A673 (cell line): ENCODE results near the gene BCAR1. TPM values are rescaled to one million over a fixed set of nuclear protein-coding genes. Genes with fewer than 3 reads are reported as not detected.
A peak's percentile ranks its signal among the peaks of the same experiment; 100 is the strongest.

Experiments
- BruUV-seq: library from RNA; stranded (reverse); fragments of 400-500 nt; replicated peaks from 2 replicates; lab custom pipeline; 2021; lab: Mats Ljungman, UMichigan
- CTCF ChIA-PET: fragments of 300-600 bp; sonication (Branson Sonifier 250); formaldehyde crosslinking; loops from one replicate; lab custom pipeline; 2022; ENCODE audit warnings: antibody characterized with exemption; lab: Charles Lee
- POLR2A ChIA-PET: fragments of 300-600 bp; sonication (Branson Sonifier 250); formaldehyde crosslinking; loops from one replicate; lab custom pipeline; 2022; ENCODE audit warnings: antibody characterized with exemption; ENCODE audit not compliant: low non-redundant PET; lab: Charles Lee
- DNase-seq: peaks from one replicate; pipeline ENCODE4 v3.0.0-alpha.2; 2015; ENCODE audit warnings: low spot score
- H3K27ac ChIP-seq: fragments of 200-600 bp; sonication (generic); 2 replicates; pipeline ENCODE4 v1.5.1; 2016; ENCODE audit warnings: mixed run types, low read depth, mild to moderate bottlenecking, mixed read lengths, antibody characterized with exemption, low read length; ENCODE audit not compliant: poor library complexity, severe bottlenecking
- H3K27me3 ChIP-seq: fragments of 200-600 bp; sonication (generic); replicated peaks from 2 replicates; pipeline ENCODE4 v1.6.1; 2017; ENCODE audit warnings: mixed run types, low read depth, mild to moderate bottlenecking, mixed read lengths, antibody characterized with exemption, low read length; ENCODE audit not compliant: insufficient read depth, poor library complexity
- H3K36me3 ChIP-seq: fragments of 200-600 bp; sonication (generic); 2 replicates; pipeline ENCODE4 v1.6.1; 2016; ENCODE audit warnings: mixed run types, mild to moderate bottlenecking, mixed read lengths, antibody characterized with exemption, low read length; ENCODE audit not compliant: insufficient read depth, poor library complexity, severe bottlenecking
- H3K4me1 ChIP-seq: fragments of 200-600 bp; sonication (generic); 2 replicates; pipeline ENCODE4 v1.6.1; 2017; ENCODE audit warnings: mixed run types, mild to moderate bottlenecking, mixed read lengths, antibody characterized with exemption, low read length; ENCODE audit not compliant: insufficient read depth, poor library complexity, severe bottlenecking
- H3K4me3 ChIP-seq: fragments of 200-600 bp; sonication (generic); 2 replicates; pipeline ENCODE4 v1.5.1; 2016; ENCODE audit warnings: low read depth, mixed run types, mild to moderate bottlenecking, mixed read lengths, low read length; ENCODE audit not compliant: poor library complexity, severe bottlenecking
- H3K9me3 ChIP-seq: fragments of 200-600 bp; sonication (generic); 2 replicates; pipeline ENCODE4 v1.6.1; 2016; ENCODE audit warnings: mixed run types, low read depth, mild to moderate bottlenecking, mixed read lengths, antibody characterized with exemption, low read length; ENCODE audit not compliant: poor library complexity, severe bottlenecking
- CTCF ChIP-seq: fragments of 300-800, 200-600 bp; sonication (generic); conservative IDR thresholded peaks from 2 replicates; pipeline ENCODE4 v1.5.1; 2017; ENCODE audit warnings: low read depth, mild to moderate bottlenecking, antibody characterized with exemption, low read length, moderate library complexity, mixed read lengths
- EZH2 ChIP-seq: fragments of 200-600 bp; sonication (generic); IDR thresholded peaks from 2 replicates; pipeline ENCODE4 v1.6.1; 2017; ENCODE audit warnings: borderline replicate concordance, low read depth, mild to moderate bottlenecking, mixed read lengths, antibody characterized with exemption, low read length; ENCODE audit not compliant: poor library complexity, severe bottlenecking
- intact Hi-C: fragments of 100-400 bp; cut with micrococcal nuclease; formaldehyde crosslinking; loops from one replicate; pipeline ENCODE4 v1.10.0; 2022; ENCODE audit not compliant: unreplicated experiment
- total RNA-seq: library from RNA; stranded (reverse); gene quantifications from 2 replicates; pipeline ENCODE4 v1.2.3, GENCODE V29; 2021

BCAR1 gene
- total RNA-seq, 1 experiment from 2014 or later, result 42.2 TPM

GRCh38 chr16:75256696-75257343 lies 5.4 kb upstream of the BCAR1 start:
- H3K9me3 ChIP-seq, result no peaks in the 10 kb centered on the region
- H3K27me3 ChIP-seq, result no peaks in the 10 kb centered on the region
- POLR2A ChIA-PET, result no interaction called here
- intact Hi-C loops, result no loop called here
- no peak overlapping the region for H3K4me3 ChIP-seq
- no peaks in the 10 kb centered on the region for H3K36me3 ChIP-seq
- peaks cover 50% of the 10 kb centered on the region for H3K4me1 ChIP-seq
- TF ChIP-seq EZH2 (no peak), CTCF (no peak)
- no peak for DNase-seq
- CTCF ChIA-PET, result no interaction called here
- BruUV-seq, result no TSS peak
- peak overlapping the region; percentile 47 for H3K27ac ChIP-seq

GRCh38 chr16:75256059-75256571 lies 4.7 kb upstream of the BCAR1 start:
- intact Hi-C loops, result no loop called here
- ChIA-PET CTCF (interaction anchor here (1.2 kb wide), 1 partner anchor 123 kb away, joined by 3 read pairs; no protein-coding TSS in a partner anchor), POLR2A (no interaction called here)
- TF ChIP-seq CTCF (no peak), EZH2 (no peak)
- Histone ChIP-seq H3K36me3 (no peaks in the 10 kb centered on the region), H3K27me3 (no peaks in the 10 kb centered on the region), H3K9me3 (no peaks in the 10 kb centered on the region), H3K4me3 (no peak overlapping the region), H3K27ac (peak overlapping the region; percentile 47), H3K4me1 (peaks cover 52% of the 10 kb centered on the region)
- no TSS peak for BruUV-seq
- DNase-seq, result no peak

GRCh38 chr16:75254359-75254837 lies 3.0 kb upstream of the BCAR1 start:
- no peaks in the 10 kb centered on the region for H3K27me3 ChIP-seq
- POLR2A ChIA-PET, result no interaction called here
- intact Hi-C loops, result no loop called here
- H3K4me3 ChIP-seq, result no peak overlapping the region
- TF ChIP-seq EZH2, result no peak
- no peak for TF ChIP-seq CTCF
- peak; percentile 39 for DNase-seq
- BruUV-seq, result no TSS peak
- H3K9me3 ChIP-seq, result no peaks in the 10 kb centered on the region
- H3K4me1 ChIP-seq, result peaks cover 52% of the 10 kb centered on the region
- peak overlapping the region; percentile 86 for H3K27ac ChIP-seq
- CTCF ChIA-PET, result no interaction called here
- H3K36me3 ChIP-seq, result no peaks in the 10 kb centered on the region
